GM19468 (cell line): Measurements from ENCODE around the gene SMAD6.

Experiments
- ATAC-seq: cut with Tn5 transposase; IDR thresholded peaks from one replicate; pipeline ENCODE4 v1.9.1; 2021; ENCODE audit warnings: mild to moderate bottlenecking, moderate library complexity, moderate number of reproducible peaks; ENCODE audit not compliant: unreplicated experiment; ENCODE audit errors: extremely low read depth

The SMAD6 gene

GRCh38 chr15:66701422-66702034 lies 508 bp upstream of the SMAD6 start:
- no peak for ATAC-seq

- ATAC-seq, result no peak
Measured at GRCh38 chr15:66702787-66703539, 927 bp downstream of the SMAD6 start.

GRCh38 chr15:66703540-66703941 lies 1.5 kb downstream of the SMAD6 start:
- ATAC-seq, result no peak

GRCh38 chr15:66704019-66704802 lies 2.2 kb downstream of the SMAD6 start:
- no peak for ATAC-seq

GRCh38 chr15:66704803-66705153 lies 2.7 kb downstream of the SMAD6 start:
- no peak for ATAC-seq

GRCh38 chr15:66705277-66706146 lies 3.5 kb downstream of the SMAD6 start:
- no peak for ATAC-seq

- no peak for ATAC-seq
Measured at GRCh38 chr15:66706225-66706732, 4.2 kb downstream of the SMAD6 start.

GRCh38 chr15:66706840-66707239 lies 4.8 kb downstream of the SMAD6 start:
- ATAC-seq, result no peak

- no peak for ATAC-seq
Measured at GRCh38 chr15:66707310-66708082, 5.5 kb downstream of the SMAD6 start.

- ATAC-seq, result no peak
Measured at GRCh38 chr15:66708389-66708788, 6.4 kb downstream of the SMAD6 start.

GRCh38 chr15:66709884-66710283 lies 7.8 kb downstream of the SMAD6 start:
- ATAC-seq, result no peak

GRCh38 chr15:66711260-66711659 lies 9.2 kb downstream of the SMAD6 start:
- no peak for ATAC-seq

- no peak for ATAC-seq
Measured at GRCh38 chr15:66711862-66712261, 9.8 kb downstream of the SMAD6 start.

- ATAC-seq, result no peak
Measured at GRCh38 chr15:66713843-66714508, 11.9 kb downstream of the SMAD6 start.

GRCh38 chr15:66714543-66714981 lies 12.5 kb downstream of the SMAD6 start:
- ATAC-seq, result no peak

GRCh38 chr15:66715181-66715624 lies 13.2 kb downstream of the SMAD6 start:
- ATAC-seq, result no peak

- ATAC-seq, result no peak
Measured at GRCh38 chr15:66715720-66716655, 14.0 kb downstream of the SMAD6 start.

GRCh38 chr15:66716656-66717020 lies 14.6 kb downstream of the SMAD6 start:
- ATAC-seq, result no peak
